GM15510 (cell line): Measurements from ENCODE around the gene COG4.

Experiments
- POLR2A ChIP-seq: IDR thresholded peaks from 3 replicates; pipeline ENCODE4 v1.6.1; 2011; ENCODE audit warnings: borderline replicate concordance; ENCODE audit not compliant: insufficient read length; ENCODE audit errors: extremely low read depth

The COG4 gene

DNA sequence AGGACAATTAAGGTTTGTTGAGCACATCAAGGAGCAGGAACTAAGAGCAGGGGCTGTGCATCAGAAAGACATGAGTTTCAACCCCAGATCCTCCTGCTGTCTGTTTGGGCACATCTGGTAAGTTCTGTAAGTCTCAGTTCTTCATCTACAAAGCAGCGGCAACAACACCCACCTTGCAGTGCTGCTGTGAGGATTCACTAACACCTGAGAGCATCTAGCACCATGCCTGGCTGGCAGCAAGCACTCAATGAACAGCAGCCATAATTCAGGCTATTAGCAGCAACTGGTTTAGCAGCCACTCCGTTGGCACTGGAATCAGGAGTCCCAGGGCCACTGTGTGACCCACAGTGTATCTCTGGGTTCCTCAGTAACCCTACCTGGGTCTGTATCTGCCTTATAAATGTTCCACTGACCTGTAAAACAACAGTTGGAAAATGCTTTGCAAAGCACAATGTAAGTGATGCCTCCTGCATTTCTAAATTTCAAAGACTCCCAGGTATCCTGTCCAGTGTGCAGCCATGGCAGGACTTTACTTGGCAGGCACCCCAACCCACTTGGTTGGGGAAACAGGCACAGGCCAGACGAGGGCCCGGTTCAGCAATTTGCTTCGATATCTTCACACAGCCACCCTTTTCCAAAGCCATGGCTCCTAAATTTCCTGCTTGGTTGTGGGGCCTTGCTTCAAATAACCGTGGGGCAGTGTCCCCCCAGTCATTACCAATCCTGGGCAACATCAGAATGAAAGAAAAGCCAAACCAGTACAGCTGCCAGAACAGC lies 88.7 kb downstream of the COG4 start:
- no peak for TF ChIP-seq POLR2A

DNA sequence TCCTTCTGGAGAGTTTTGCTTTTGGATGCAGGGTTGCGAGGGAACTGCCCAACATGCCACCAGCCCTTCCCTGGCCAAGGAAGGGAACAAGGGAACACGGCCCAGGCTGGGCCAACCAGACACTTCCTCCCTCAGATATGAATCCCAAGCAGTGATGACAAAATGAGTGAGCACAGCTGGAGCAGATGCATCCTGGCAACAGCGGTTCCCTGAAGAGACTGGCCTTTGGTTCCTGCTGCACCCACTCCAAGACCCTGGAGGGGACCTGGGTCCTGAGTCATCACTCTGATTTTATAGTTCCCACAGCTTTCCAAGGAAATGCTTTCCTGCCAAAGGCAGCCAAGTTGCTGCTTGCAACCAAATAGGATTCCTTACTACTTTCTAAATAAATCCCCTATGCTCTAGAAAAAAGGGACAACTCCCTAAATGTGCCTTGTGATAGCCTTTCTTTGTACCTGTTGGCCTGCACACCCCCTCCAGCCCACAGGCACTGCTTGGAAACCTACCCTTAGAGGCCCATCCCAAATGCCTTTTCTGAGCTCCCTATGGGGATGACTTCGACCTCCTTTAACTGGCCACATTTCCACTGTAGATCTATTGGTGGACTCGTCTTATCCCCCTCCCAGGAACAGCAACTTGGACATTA lies 89.8 kb downstream of the COG4 start:
- no peak for TF ChIP-seq POLR2A

DNA sequence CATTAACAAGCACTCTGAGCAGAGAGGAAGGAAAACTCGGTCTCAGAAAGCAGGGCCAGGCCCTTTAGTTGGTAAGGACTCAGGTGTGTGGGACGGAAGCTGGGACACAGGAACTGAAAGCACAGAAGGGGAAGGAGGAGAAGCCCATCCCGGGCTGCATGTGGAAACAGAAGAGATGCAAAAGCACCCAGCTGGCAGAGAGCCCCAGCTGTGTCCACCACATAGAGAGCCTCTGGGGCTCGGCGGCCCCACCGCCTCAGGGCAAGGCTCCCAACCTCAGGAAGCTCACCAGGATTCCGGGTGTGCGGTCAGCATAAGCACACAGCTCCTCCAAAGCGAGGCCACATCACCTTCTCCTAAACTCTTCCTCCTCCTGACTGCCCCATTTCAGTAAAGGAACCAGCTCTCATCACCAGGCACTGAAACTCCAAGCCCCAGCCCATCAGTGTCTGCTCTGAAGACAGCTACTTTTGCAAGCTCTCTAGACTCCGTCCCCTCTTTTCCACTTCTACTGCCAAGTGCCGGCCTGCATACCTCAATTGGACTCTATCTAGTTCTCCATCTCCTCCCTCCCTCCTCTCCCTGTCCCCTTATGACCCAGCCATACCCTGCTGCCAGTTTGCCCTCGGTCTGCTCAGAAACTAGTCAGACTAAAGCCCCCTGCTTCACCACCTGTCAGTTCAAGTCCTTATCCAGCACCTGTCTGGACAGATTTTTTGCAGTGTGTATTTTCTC lies 90.5 kb downstream of the COG4 start:
- TF ChIP-seq POLR2A = no peak

DNA sequence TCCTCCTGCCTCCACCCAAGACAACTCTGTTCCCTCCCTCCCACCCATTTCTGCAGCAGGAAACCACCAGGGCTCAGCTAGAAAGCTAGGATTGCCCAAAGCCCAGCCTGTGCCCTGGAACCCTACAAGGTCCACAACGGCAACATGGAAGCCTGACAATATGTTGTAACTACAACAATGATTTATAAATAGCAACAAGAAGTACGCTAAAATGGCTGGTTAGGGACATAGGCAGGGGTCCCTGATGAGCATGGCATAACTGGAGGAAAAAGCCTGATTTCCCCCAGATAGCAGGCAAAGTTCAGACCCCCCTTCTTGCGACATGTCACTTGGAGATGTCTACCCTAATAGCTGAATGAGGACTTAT lies 91.0 kb downstream of the COG4 start:
- no peak for TF ChIP-seq POLR2A

DNA sequence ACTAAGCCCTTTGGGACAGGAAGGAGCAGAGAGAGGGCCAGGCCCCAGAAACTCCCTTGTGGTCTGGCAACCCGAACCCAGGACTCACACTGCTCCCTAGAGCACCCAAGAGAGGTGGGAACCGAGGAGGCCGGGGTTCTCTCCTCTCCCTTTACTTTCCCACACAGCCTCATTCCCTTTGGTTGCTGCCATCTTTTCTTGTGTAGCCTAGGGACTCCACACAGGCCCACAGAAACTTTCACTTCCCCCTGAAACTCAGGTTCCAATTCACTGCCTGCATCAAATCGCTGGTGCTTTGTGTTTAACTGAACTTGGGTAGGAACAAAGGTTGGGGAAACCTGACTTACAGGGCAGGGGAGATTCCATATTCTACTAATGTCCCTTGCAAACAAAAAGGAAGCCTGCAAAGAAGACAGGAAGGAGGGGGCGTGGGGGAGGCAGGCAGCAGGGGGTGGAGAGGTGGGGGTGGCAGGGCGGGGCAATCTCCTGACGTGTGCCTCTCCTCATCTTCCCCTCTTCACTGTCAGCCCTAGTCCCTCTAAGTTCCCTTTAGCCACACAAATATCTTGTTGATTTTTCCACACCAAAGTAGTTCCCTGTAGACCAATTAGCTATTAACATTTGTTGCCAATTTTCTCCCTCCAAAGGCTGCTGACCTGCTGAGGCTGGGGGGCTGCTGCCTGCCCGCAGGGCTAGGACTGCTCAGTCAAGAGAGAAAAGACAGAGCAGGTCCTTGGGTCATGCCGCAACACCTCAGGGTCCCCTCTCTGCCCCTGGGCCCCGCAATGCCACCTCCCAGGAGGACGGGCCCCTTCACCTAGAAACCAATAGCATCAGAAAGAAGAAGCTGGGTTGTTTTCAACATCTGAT lies 92.5 kb downstream of the COG4 start:
- no peak for TF ChIP-seq POLR2A
